MG63 (cell line): ENCODE measurements around the gene RABL3. TPM values are rescaled to one million over a fixed set of nuclear protein-coding genes. Genes with fewer than 3 reads are reported as not detected.
"Not testable (repeated sequence)": the region's sequence is repeated elsewhere in the genome, so short reads cannot be mapped to it uniquely, and the experiment has no call there.

ENCODE experiments used
- DNase-seq: peaks from one replicate; pipeline ENCODE4 v3.0.0-alpha.2; 2020
- H3K27me3 ChIP-seq: fragments of 250-450 bp; sonication (Bioruptor Pico); 2 replicates; pipeline ENCODE4 v1.5.1; 2020; ENCODE audit warnings: mild to moderate bottlenecking, moderate library complexity
- H3K36me3 ChIP-seq: fragments of 250-450 bp; sonication (Bioruptor Pico); 2 replicates; pipeline ENCODE4 v1.5.1; 2020; ENCODE audit warnings: mild to moderate bottlenecking, moderate library complexity
- H3K4me3 ChIP-seq: fragments of 250-450 bp; sonication (Bioruptor Pico); 2 replicates; pipeline ENCODE4 v1.5.1; 2020; ENCODE audit warnings: mild to moderate bottlenecking, moderate library complexity
- H3K9me3 ChIP-seq: fragments of 250-450 bp; sonication (Bioruptor Pico); 2 replicates; pipeline ENCODE4 v1.5.1; 2020; ENCODE audit warnings: mild to moderate bottlenecking, moderate library complexity
- total RNA-seq: library from RNA; depleted of rRNA; stranded (reverse); fragments of >200 nt; shearing (Covaris generic); gene quantifications from 2 replicates; pipeline ENCODE4 v1.2.3, GENCODE V29; 2014; ENCODE audit warnings: low replicate concordance; rRNA removed

RABL3 gene
- total RNA-seq, 1 experiment from 2014 or later, result 10.3 TPM

GRCh38 chr3:120641696-120642246, 100.5 kb downstream of the RABL3 start:
- Histone ChIP-seq H3K27me3 (no peaks in the 10 kb centered on the region), H3K4me3 (no peak overlapping the region), H3K36me3 (no peaks in the 10 kb centered on the region), H3K9me3 (no peaks in the 10 kb centered on the region)
- DNase-seq, result no peak

- H3K27me3 ChIP-seq, result no peaks in the 10 kb centered on the region
- no peaks in the 10 kb centered on the region for H3K9me3 ChIP-seq
- DNase-seq, result no peak
- H3K36me3 ChIP-seq, result no peaks in the 10 kb centered on the region
- H3K4me3 ChIP-seq, result no peak overlapping the region
These were observed 102.1 kb downstream of the RABL3 start for GRCh38 chr3:120640231-120640630.

- H3K36me3 ChIP-seq, DNase-seq, H3K9me3 ChIP-seq, H3K27me3 ChIP-seq, H3K4me3 ChIP-seq: not testable (repeated sequence)
These were observed 103.5 kb downstream of the RABL3 start for GRCh38 chr3:120638820-120639219.

- H3K36me3 ChIP-seq, result no peaks in the 10 kb centered on the region
- H3K27me3 ChIP-seq, result no peaks in the 10 kb centered on the region
- no peak overlapping the region for H3K4me3 ChIP-seq
- no peak for DNase-seq
- no peaks in the 10 kb centered on the region for H3K9me3 ChIP-seq
These were observed 104.3 kb downstream of the RABL3 start for GRCh38 chr3:120637851-120638559.

- no peak for DNase-seq
- no peak overlapping the region for H3K4me3 ChIP-seq
These were observed 105.4 kb downstream of the RABL3 start for GRCh38 chr3:120636795-120637401.

More at GRCh38 chr3:120636795-120637401, 105.4 kb downstream of the RABL3 start:
- Histone ChIP-seq H3K9me3 (no peaks in the 10 kb centered on the region), H3K36me3 (no peaks in the 10 kb centered on the region), H3K27me3 (no peaks in the 10 kb centered on the region)

Other genes starting within 250 kb of the RABL3 start
- gene NDUFB4, start 146.2 kb downstream of the RABL3 start, total RNA-seq, result 190 and 205 TPM in 2 replicates
- not detected in 2 replicates for gene HGD, start 60.3 kb downstream of the RABL3 start, total RNA-seq
- gene GTF2E1, start 228 bp upstream of the RABL3 start, total RNA-seq, result 13.1 and 16.5 TPM in 2 replicates
- not detected in 2 replicates for gene STXBP5L, start 165.7 kb upstream of the RABL3 start, total RNA-seq